ENCODE results near the gene MLLT10.

The MLLT10 gene

GRCh38 chr10:21661087-21661486, 127.1 kb downstream of the MLLT10 start:
- TF ChIP-seq EZH2 (IDR thresholded peaks at IDR 0.05) = no peak
- TF ChIP-seq FOXP2 (optimal IDR thresholded peaks at IDR 0.05; ENCODE audit: control extremely low read depth, extremely low read length, insufficient read depth) = no peak
- TF ChIP-seq POLR2AphosphoS5 (IDR thresholded peaks at IDR 0.05; ENCODE audit: borderline replicate concordance, low read depth, low read length) = no peak
- H3K36me3 ChIP-seq (ENCODE audit: insufficient read depth, low read length) = no peaks in the 10 kb centered on the region
- no peak overlapping the region for H3K4me3 ChIP-seq
- H3K9ac ChIP-seq (ENCODE audit: insufficient read length) = no peak overlapping the region
- H3K27ac ChIP-seq = 0 out of 2 replicates have a peak overlapping the region, but pooled peaks have one; percentile 9
- no peak for DNase-seq (ENCODE audit: low read depth, low spot score)
- H3K9me3 ChIP-seq (ENCODE audit: low read depth, low read length) = no peaks in the 10 kb centered on the region

- TF ChIP-seq FOXP2 (optimal IDR thresholded peaks at IDR 0.05; ENCODE audit: control extremely low read depth, extremely low read length, insufficient read depth) = no peak
- TF ChIP-seq EZH2 (IDR thresholded peaks at IDR 0.05) = no peak
- TF ChIP-seq POLR2AphosphoS5 (IDR thresholded peaks at IDR 0.05; ENCODE audit: borderline replicate concordance, low read depth, low read length) = no peak
- H3K9ac ChIP-seq (ENCODE audit: insufficient read length) = no peak overlapping the region
- DNase-seq (ENCODE audit: low read depth, low spot score) = no peak
- no peak overlapping the region for H3K4me3 ChIP-seq
- no peaks in the 10 kb centered on the region for H3K9me3 ChIP-seq (ENCODE audit: low read depth, low read length)
- no peak overlapping the region for H3K27ac ChIP-seq
- no peaks in the 10 kb centered on the region for H3K36me3 ChIP-seq (ENCODE audit: insufficient read depth, low read length)
Measured at GRCh38 chr10:21661935-21662334, 127.9 kb downstream of the MLLT10 start.

GRCh38 chr10:21662635-21663034, 128.6 kb downstream of the MLLT10 start:
- no peak for TF ChIP-seq FOXP2 (optimal IDR thresholded peaks at IDR 0.05; ENCODE audit: control extremely low read depth, extremely low read length, insufficient read depth)
- TF ChIP-seq POLR2AphosphoS5 (IDR thresholded peaks at IDR 0.05; ENCODE audit: borderline replicate concordance, low read depth, low read length) = no peak
- no peak for TF ChIP-seq EZH2 (IDR thresholded peaks at IDR 0.05)
- H3K9me3 ChIP-seq (ENCODE audit: low read depth, low read length) = no peaks in the 10 kb centered on the region
- H3K4me3 ChIP-seq = no peak overlapping the region
- H3K27ac ChIP-seq = no peak overlapping the region
- H3K36me3 ChIP-seq (ENCODE audit: insufficient read depth, low read length) = no peaks in the 10 kb centered on the region
- DNase-seq (ENCODE audit: low read depth, low spot score) = no peak
- no peak overlapping the region for H3K9ac ChIP-seq (ENCODE audit: insufficient read length)

GRCh38 chr10:21668831-21669230, 134.8 kb downstream of the MLLT10 start:
- no peak overlapping the region for H3K4me3 ChIP-seq
- H3K9ac ChIP-seq (ENCODE audit: insufficient read length) = no peak overlapping the region
- H3K9me3 ChIP-seq (ENCODE audit: low read depth, low read length) = no peaks in the 10 kb centered on the region
- TF ChIP-seq FOXP2 (optimal IDR thresholded peaks at IDR 0.05; ENCODE audit: control extremely low read depth, extremely low read length, insufficient read depth) = no peak
- no peak for TF ChIP-seq EZH2 (IDR thresholded peaks at IDR 0.05)
- TF ChIP-seq POLR2AphosphoS5 (IDR thresholded peaks at IDR 0.05; ENCODE audit: borderline replicate concordance, low read depth, low read length) = no peak
- no peak overlapping the region for H3K27ac ChIP-seq
- H3K36me3 ChIP-seq (ENCODE audit: insufficient read depth, low read length) = peaks cover 4% of the 10 kb centered on the region; the same call in 1 of the 2 replicates
- no peak for DNase-seq (ENCODE audit: low read depth, low spot score)

- no peak for TF ChIP-seq FOXP2 (optimal IDR thresholded peaks at IDR 0.05; ENCODE audit: control extremely low read depth, extremely low read length, insufficient read depth)
- TF ChIP-seq EZH2 (IDR thresholded peaks at IDR 0.05) = no peak
- TF ChIP-seq POLR2AphosphoS5 (IDR thresholded peaks at IDR 0.05; ENCODE audit: borderline replicate concordance, low read depth, low read length) = no peak
- Histone ChIP-seq H3K4me3 (no peak overlapping the region), H3K9ac (ENCODE audit: insufficient read length) (no peak overlapping the region), H3K9me3 (ENCODE audit: low read depth, low read length) (no peaks in the 10 kb centered on the region), H3K36me3 (ENCODE audit: insufficient read depth, low read length) (peaks cover 4% of the 10 kb centered on the region; the same call in 1 of the 2 replicates), H3K27ac (no peak overlapping the region)
- DNase-seq (ENCODE audit: low read depth, low spot score) = no peak
Measured at GRCh38 chr10:21670391-21670790, 136.4 kb downstream of the MLLT10 start.

GRCh38 chr10:21673668-21674067, 139.6 kb downstream of the MLLT10 start:
- H3K36me3 ChIP-seq (ENCODE audit: insufficient read depth, low read length) = peaks cover 4% of the 10 kb centered on the region; the same call in 1 of the 2 replicates
- no peak overlapping the region for H3K27ac ChIP-seq
- H3K9me3 ChIP-seq (ENCODE audit: low read depth, low read length) = no peaks in the 10 kb centered on the region
- H3K9ac ChIP-seq (ENCODE audit: insufficient read length) = no peak overlapping the region
- TF ChIP-seq FOXP2 (optimal IDR thresholded peaks at IDR 0.05; ENCODE audit: control extremely low read depth, extremely low read length, insufficient read depth) (no peak), POLR2AphosphoS5 (IDR thresholded peaks at IDR 0.05; ENCODE audit: borderline replicate concordance, low read depth, low read length) (no peak), EZH2 (IDR thresholded peaks at IDR 0.05) (no peak)
- no peak for DNase-seq (ENCODE audit: low read depth, low spot score)
- no peak overlapping the region for H3K4me3 ChIP-seq

GRCh38 chr10:21675157-21675796, 141.2 kb downstream of the MLLT10 start:
- DNase-seq (ENCODE audit: low read depth, low spot score) = no peak
- Histone ChIP-seq H3K9ac (ENCODE audit: insufficient read length) (no peak overlapping the region), H3K27ac (no peak overlapping the region), H3K4me3 (no peak overlapping the region), H3K9me3 (ENCODE audit: low read depth, low read length) (no peaks in the 10 kb centered on the region), H3K36me3 (ENCODE audit: insufficient read depth, low read length) (peaks cover 4% of the 10 kb centered on the region; the same call in 1 of the 2 replicates)
- no peak for TF ChIP-seq FOXP2 (optimal IDR thresholded peaks at IDR 0.05; ENCODE audit: control extremely low read depth, extremely low read length, insufficient read depth)

GRCh38 chr10:21677551-21677950, 143.5 kb downstream of the MLLT10 start:
- Histone ChIP-seq H3K36me3 (ENCODE audit: insufficient read depth, low read length) (peaks cover 4% of the 10 kb centered on the region; the same call in 1 of the 2 replicates), H3K27ac (no peak overlapping the region), H3K9me3 (ENCODE audit: low read depth, low read length) (no peaks in the 10 kb centered on the region), H3K9ac (ENCODE audit: insufficient read length) (no peak overlapping the region), H3K4me3 (no peak overlapping the region)
- DNase-seq (ENCODE audit: low read depth, low spot score) = no peak
- TF ChIP-seq POLR2AphosphoS5 (IDR thresholded peaks at IDR 0.05; ENCODE audit: borderline replicate concordance, low read depth, low read length) (no peak), EZH2 (IDR thresholded peaks at IDR 0.05) (no peak), FOXP2 (optimal IDR thresholded peaks at IDR 0.05; ENCODE audit: control extremely low read depth, extremely low read length, insufficient read depth) (no peak)

- H3K36me3 ChIP-seq (ENCODE audit: insufficient read depth, low read length) = no peaks in the 10 kb centered on the region
- H3K4me3 ChIP-seq = no peak overlapping the region
- no peaks in the 10 kb centered on the region for H3K9me3 ChIP-seq (ENCODE audit: low read depth, low read length)
- no peak for TF ChIP-seq FOXP2 (optimal IDR thresholded peaks at IDR 0.05; ENCODE audit: control extremely low read depth, extremely low read length, insufficient read depth)
- TF ChIP-seq EZH2 (IDR thresholded peaks at IDR 0.05) = no peak
- TF ChIP-seq POLR2AphosphoS5 (IDR thresholded peaks at IDR 0.05; ENCODE audit: borderline replicate concordance, low read depth, low read length) = no peak
- DNase-seq (ENCODE audit: low read depth, low spot score) = no peak
- H3K27ac ChIP-seq = no peak overlapping the region
- no peak overlapping the region for H3K9ac ChIP-seq (ENCODE audit: insufficient read length)
Measured at GRCh38 chr10:21681156-21681555, 147.1 kb downstream of the MLLT10 start.
